Measurements from ENCODE around the gene HSPB8. TPM values are rescaled to one million over a fixed set of nuclear protein-coding genes. Genes with fewer than 3 reads are reported as not detected.

The HSPB8 gene
- total RNA-seq, 6 experiments from 2014 or later: 18.9 to 40.1 (median 22.2) TPM

DNA sequence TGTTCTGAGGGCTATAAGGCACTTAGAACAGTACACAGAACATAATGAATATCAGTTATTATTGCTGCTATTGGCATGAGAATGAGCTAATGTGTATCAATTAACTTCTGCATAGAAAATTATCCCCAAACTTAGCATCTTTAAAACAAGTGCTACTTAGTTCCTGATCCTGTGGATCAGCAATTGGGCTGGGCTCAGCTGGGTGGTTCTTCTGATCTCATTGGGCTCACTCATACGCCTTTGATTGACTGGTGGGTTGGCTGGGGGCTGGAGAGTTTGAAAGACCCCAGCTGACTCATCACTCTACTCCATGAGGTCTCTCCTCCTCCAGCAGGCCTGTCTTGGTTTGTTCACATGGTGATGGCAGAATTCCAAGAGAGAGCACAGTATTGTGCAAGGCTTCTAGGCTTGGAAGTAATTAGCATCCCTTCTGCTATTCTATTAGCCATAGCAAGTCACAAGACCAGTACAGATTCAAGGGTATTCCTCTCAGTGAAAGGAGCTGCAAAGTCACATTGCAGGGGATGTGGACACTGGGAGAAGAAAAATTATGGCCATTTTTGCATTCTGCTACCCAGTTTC lies 27.2 kb upstream of the HSPB8 start:
- Mint-ChIP-seq H3K4me1 (ENCODE audit: low read depth) (no peaks in the 10 kb centered on the region), H3K27ac (no peak overlapping the region), H3K36me3 (ENCODE audit: low read depth) (no peaks in the 10 kb centered on the region), H3K27me3 (ENCODE audit: insufficient read depth) (peaks cover 2% of the 10 kb centered on the region; the same call in 1 of the 2 replicates), H3K9me3 (peaks cover 12% of the 10 kb centered on the region), H3K4me3 (no peak overlapping the region)
- no peak for TF ChIP-seq CTCF (IDR thresholded peaks at IDR 0.05)
- no peak for DNase-seq

GRCh38 chr12:119153477-119154434 lies 25.0 kb upstream of the HSPB8 start:
- H3K4me1 Mint-ChIP-seq (ENCODE audit: low read depth): no peaks in the 10 kb centered on the region
- peaks cover 12% of the 10 kb centered on the region for H3K9me3 Mint-ChIP-seq
- H3K36me3 Mint-ChIP-seq (ENCODE audit: low read depth): no peaks in the 10 kb centered on the region
- peaks cover 7% of the 10 kb centered on the region; the same call in 1 of the 2 replicates for H3K27me3 Mint-ChIP-seq (ENCODE audit: insufficient read depth)
- H3K4me3 Mint-ChIP-seq: no peak overlapping the region; the same call in 1 of the 2 replicates
- no peak for TF ChIP-seq CTCF (IDR thresholded peaks at IDR 0.05)
- no peak overlapping the region for H3K27ac Mint-ChIP-seq
- no peak for DNase-seq

- no peak overlapping the region for H3K27ac Mint-ChIP-seq
- no peaks in the 10 kb centered on the region for H3K4me1 Mint-ChIP-seq (ENCODE audit: low read depth)
- peaks cover 8% of the 10 kb centered on the region; the same call in 1 of the 2 replicates for H3K27me3 Mint-ChIP-seq (ENCODE audit: insufficient read depth)
- H3K36me3 Mint-ChIP-seq (ENCODE audit: low read depth): no peaks in the 10 kb centered on the region
- peaks cover 12% of the 10 kb centered on the region for H3K9me3 Mint-ChIP-seq
- no peak overlapping the region for H3K4me3 Mint-ChIP-seq
- TF ChIP-seq CTCF (IDR thresholded peaks at IDR 0.05): no peak
- DNase-seq: no peak
These were observed 24.3 kb upstream of the HSPB8 start for GRCh38 chr12:119154435-119154818.

GRCh38 chr12:119156401-119157044 lies 22.2 kb upstream of the HSPB8 start:
- H3K27ac Mint-ChIP-seq: no peak overlapping the region
- H3K4me1 Mint-ChIP-seq (ENCODE audit: low read depth): no peaks in the 10 kb centered on the region
- peaks cover 7% of the 10 kb centered on the region for H3K9me3 Mint-ChIP-seq
- H3K36me3 Mint-ChIP-seq (ENCODE audit: low read depth): no peaks in the 10 kb centered on the region
- no peak for TF ChIP-seq CTCF (IDR thresholded peaks at IDR 0.05)
- peaks cover 11% of the 10 kb centered on the region; the same call in 1 of the 2 replicates for H3K27me3 Mint-ChIP-seq (ENCODE audit: insufficient read depth)
- DNase-seq: no peak
- H3K4me3 Mint-ChIP-seq: no peak overlapping the region

DNA sequence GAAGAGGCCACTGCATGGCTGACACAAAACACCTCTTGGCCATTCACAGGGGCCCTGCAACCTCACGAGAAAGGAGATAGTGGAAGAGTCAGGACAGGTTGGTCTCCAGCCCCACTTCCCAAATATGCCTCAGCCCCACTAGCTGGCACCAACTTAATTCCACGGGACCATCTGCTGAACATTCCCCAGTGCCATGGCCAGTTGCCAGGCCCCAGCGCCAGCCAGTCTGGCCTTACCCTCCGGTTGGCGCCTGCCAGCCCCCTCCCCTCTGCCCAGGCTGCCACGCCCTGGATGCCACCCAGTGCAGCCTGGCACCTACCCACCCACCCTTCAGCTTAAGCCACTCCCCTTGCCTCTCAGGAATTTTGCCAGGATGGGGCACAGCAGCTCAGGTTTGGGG lies 21.2 kb upstream of the HSPB8 start:
- Mint-ChIP-seq H3K36me3 (ENCODE audit: low read depth) (no peaks in the 10 kb centered on the region), H3K4me1 (ENCODE audit: low read depth) (no peaks in the 10 kb centered on the region), H3K9me3 (peaks cover 4% of the 10 kb centered on the region), H3K27me3 (ENCODE audit: insufficient read depth) (peaks cover 11% of the 10 kb centered on the region; the same call in 1 of the 2 replicates), H3K4me3 (no peak overlapping the region), H3K27ac (no peak overlapping the region)
- TF ChIP-seq CTCF (IDR thresholded peaks at IDR 0.05): no peak
- DNase-seq: no peak

Measured in HFFc6 (cell line).